Measurements from ENCODE around the gene ZNF467.

DNA sequence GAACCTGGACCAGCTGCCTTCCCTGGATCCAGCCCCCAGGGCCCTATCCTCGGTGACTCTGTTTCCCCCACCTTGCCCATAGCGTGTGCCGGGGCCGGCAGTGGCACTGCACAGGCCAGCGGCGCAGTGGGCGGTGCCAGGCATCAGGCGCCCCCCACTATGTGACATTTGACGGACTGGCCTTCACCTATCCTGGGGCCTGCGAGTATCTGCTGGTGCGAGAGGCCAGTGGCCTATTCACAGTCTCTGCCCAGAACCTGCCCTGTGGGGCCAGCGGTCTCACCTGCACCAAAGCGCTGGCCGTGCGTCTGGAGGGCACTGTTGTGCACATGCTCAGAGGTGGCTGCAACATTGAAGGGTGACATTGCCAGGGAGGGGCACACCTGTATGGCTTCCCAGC is 12.0 kb upstream of the ZNF467 start:
- TF ChIP-seq, protein P1, sequence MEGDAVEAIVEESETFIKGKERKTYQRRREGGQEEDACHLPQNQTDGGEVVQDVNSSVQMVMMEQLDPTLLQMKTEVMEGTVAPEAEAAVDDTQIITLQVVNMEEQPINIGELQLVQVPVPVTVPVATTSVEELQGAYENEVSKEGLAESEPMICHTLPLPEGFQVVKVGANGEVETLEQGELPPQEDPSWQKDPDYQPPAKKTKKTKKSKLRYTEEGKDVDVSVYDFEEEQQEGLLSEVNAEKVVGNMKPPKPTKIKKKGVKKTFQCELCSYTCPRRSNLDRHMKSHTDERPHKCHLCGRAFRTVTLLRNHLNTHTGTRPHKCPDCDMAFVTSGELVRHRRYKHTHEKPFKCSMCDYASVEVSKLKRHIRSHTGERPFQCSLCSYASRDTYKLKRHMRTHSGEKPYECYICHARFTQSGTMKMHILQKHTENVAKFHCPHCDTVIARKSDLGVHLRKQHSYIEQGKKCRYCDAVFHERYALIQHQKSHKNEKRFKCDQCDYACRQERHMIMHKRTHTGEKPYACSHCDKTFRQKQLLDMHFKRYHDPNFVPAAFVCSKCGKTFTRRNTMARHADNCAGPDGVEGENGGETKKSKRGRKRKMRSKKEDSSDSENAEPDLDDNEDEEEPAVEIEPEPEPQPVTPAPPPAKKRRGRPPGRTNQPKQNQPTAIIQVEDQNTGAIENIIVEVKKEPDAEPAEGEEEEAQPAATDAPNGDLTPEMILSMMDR (IDR thresholded peaks at IDR 0.05; ENCODE audit: low read depth, low read length) = no peak
- TF ChIP-seq POLR2A (IDR thresholded peaks at IDR 0.05; ENCODE audit: extremely low read depth, insufficient read length) (no peak), MYC (IDR thresholded peaks at IDR 0.05; ENCODE audit: low read depth, low read length) (no peak)
